Renal cortical epithelial cell (primary cell): ENCODE measurements around the gene MMP23B. TPM values are rescaled to one million over a fixed set of nuclear protein-coding genes. Genes with fewer than 3 reads are reported as not detected.
"Not testable (repeated sequence)": the region's sequence is repeated elsewhere in the genome, so short reads cannot be mapped to it uniquely, and the experiment has no call there.

Source experiments
- DNase-seq: peaks from one replicate; pipeline ENCODE4 v3.0.0-alpha.2; 2011; ENCODE audit warnings: low read depth
- total RNA-seq: library from RNA; depleted of rRNA; stranded (reverse); fragments of >200 nt; gene quantifications from 2 replicates; pipeline ENCODE4 v1.2.3, GENCODE V29; 2014

MMP23B gene
- total RNA-seq, 1 donor from 2014 or later, result 4.0 TPM

DNA sequence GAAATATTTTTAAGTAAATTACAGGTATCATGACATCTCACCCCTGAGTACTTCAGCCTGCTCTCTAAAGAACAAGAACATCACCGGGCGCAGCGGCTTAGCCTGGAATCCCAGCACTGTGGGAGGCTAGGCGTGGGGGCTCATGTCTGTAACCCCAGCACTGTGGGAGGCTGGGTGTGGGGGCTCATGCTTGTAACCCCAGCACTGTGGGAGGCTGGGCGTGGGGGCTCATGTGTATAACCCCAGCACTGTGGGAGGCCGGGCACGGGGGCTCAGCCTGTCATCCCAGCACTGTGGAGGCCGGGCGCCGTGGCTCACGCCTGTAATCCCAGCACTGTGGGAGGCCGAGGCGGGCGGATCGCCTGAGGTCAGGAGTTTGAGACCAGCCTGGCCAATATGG lies 34.6 kb downstream of the MMP23B start:
- no peak for DNase-seq

DNA sequence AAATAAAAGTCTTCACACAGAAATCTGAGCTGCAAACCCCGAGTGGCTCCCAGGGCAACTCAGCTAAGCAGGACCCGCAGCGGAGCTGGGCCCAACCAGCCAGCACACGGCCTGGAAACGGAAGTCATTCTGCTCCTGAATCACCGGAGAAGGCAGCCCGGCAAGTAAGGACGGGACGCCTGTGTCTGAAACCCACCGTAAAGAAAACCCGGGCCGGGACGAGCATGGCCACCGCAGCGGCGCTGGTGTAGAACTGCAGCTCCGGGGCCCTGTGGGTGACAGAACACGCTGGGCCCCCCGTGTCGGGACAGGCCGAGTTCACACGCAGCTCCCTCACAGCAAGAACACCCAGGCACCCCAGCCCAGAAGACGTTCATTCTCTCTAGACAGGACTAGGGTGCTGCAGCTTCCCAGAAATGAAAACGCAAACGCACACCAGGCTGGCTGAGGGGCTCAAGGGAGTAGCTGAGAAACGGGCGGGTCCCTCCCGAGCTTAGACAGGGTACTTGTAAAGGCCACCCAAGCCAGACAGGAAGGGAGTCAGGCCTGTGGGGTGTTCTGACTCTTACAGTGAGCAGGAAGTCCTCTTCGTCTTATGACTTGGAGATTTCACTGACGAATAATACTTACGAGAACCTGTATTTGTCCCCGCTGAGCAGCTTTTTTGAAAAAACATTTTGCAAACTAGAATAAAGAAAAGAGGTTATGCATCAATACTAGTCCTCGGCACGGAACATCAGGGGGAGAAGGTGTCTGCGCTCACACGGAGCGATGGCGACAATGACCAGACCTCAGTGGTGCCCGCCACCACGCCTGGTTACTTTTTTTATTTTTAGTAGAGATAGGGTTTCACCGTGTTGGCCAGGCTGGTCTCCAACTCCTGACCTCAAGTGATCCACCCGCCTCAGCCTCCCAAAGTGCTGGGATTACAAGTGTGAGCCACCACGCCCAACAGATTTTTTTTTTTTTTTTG lies 37.8 kb downstream of the MMP23B start:
- DNase-seq, result no peak

DNA sequence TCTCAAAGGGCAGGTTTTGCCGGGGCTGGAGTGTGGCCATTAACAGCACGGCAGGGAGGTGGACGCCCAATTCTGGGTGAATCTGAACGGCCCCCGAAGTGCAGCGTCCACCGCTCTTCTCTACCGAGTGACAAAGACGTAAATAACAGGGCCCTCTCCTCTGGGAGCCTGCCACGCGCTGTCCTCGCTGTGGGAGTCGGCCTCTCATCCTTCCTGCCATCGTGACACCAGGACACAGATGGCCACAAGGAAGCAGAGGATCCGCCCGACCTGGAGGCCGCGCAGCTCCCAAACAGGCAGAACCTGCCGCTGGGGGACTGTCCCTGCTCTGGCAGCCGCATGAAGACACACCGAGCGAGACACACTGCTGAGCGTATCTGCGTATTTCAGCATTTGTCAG lies 38.9 kb downstream of the MMP23B start:
- DNase-seq, result no peak

DNA sequence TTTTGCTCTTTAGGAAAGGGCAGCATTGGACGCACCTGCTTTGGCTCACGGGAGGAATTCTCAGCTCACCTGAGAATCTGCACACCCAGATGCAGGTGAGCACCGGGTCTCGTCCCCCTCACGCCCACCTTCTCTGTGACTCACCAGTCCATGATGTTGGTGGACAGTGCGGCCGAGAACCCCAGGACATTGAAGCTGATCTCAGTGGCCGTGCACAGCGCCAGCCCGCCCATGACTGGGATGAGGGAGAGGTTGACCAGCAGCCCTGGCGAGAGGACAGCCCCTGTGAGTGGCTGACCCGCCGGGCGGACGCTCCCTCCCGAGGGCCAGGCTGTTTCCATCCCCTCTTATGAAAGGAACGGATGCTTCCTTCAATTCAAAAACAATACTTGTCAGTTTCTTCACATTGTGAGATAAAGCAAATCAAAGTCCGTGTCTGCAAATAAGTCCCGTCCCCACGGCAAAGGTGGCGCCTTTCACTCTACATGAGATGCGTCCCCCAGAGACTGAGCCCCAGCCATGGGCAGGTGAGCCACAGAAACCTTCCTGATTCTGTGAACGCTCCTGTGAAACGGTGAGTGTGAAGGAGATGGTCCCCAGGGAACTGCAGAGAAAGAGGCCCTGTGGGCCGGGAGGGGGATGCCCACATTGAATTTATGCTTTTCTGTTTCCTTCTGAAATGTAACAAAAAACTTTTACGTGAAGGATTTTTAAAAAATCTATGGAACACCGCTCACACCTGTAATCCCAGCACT lies 39.6 kb downstream of the MMP23B start:
- DNase-seq, result no peak

DNA sequence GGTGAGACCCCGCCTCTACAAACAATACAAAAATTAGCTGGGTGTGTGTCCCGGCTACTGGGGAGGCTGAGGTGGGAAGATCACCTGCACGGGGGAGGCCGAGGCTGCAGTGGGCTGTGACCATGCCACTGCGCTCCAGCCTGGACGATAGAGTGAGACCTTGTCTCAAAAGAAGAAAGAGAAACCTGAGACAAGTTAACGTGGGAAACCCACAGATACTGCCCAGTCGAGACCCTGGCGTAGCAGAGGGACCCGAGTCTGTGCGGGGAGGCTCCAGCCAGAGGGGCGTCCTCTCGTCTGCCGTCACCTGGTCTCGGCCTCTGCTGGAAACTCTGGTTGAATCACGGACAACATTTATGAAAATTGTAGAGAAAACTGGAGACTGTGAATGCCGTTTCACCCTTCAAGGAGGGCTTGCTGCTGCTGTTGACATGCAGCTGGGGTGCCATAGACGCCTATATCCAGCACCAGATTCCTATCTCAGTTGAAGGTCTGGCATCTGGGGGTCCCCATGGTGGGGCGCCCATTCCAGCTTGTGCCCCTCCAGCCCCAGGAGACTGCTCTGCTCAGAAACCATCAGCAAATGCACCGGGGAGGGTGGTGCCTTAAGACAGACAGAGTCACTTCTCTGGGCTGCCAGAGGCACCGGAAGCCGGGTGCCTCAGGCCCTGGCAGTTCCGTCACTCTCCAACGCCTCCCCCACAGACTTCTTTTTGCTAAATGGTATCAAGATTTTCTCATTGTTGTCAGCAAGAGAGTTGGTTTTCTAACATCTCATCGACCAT lies 40.4 kb downstream of the MMP23B start:
- no peak for DNase-seq

DNA sequence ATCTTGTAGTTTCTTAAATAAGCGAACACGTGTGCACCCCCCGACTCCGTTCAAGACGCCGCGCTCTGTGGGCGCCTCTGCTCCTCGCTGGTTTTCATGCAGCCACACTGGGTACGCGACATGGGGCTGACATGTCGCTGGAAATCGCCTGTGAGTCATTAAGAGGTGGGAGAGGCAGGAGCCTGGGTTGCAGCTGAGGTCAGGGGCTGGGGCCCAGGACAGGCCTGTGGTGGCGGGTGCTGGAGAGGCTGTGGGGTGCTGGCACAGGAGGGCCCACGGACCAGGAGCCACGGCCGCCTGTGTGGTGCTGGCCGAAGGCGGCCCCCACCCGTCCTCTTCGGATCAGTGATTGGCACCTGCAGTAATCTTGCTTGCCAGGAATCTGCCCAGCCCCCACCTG lies 42.8 kb downstream of the MMP23B start:
- DNase-seq, result not testable (repeated sequence)

DNA sequence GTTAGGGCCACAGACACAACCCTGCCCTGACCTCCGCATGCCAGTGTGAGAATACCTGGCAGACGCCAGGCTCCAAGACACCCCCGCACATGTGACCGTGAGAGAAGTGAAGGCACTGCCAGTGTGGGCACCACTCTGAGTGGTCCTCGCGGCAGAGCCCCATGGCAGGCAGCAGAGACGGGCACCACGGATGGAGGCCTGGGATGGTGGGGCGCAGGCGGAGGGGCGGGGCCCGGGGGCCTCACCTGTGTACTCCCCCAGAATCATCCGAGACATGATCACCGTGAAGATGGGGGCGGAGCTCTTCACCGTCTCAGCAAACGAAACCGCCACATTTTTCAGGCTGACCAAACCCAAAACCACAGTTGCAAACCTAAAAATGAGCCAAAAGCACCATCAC lies 43.2 kb downstream of the MMP23B start:
- DNase-seq, result not testable (repeated sequence)

DNA sequence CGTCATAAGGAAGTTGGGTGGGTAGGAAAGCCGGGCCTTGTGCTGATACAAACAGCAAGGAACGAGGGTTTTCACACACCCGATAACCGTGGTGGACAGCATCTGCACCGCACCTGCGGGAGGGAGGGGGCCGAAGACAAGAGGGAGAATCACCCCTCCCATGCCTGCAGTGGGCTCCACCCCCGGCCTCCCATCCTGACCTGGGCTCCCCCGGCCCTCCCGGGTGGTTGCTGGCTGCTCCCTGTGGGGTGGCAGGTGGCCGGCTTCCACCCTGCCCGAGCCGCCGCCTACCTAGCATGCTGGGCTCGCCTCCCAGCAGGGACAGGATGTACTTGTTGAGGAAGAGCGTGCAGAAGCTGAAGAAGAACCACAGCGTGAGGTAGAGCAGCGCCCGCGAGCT lies 44.1 kb downstream of the MMP23B start:
- not testable (repeated sequence) for DNase-seq

DNA sequence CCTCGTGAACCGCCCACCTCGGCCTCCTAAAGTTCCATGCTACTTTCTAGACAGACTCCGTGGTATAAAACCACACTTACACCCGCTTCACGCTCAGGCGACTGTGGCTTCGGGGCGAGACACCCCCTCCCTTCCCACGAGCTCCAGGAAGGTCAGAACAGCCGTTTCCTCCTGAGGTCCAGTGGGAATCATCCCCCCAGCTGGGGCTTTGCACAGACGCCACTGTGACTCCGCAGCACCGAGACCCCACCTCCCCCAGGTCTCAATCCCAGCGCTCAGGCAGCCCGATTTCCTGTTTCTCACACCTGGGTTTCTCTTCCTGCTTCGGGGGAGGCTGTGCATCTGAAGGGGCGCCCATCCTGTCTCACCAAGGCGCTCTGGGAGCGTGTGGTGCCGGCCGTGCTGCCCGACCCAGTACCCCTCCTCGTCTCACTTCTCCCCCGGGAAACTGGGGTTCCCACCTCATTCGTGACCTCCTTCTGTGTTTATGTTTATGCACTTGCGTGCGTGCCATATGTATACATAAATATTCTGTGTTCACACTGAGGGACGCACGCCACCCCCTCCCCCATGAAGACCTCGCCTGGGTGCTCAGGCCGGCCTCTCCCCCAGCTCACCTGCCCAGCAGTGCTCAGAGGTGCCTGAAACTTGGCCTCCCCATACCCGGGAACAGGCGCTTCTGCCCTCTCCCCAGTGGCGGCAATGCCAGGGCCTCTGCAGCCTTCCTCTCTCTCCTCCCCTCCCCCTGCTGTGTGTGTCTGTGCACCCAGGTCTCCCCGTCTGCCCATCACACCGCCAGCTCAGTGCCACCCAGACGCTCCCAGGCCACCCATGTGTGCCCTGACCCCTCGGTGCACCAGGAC lies 46.0 kb downstream of the MMP23B start:
- DNase-seq, result no peak

DNA sequence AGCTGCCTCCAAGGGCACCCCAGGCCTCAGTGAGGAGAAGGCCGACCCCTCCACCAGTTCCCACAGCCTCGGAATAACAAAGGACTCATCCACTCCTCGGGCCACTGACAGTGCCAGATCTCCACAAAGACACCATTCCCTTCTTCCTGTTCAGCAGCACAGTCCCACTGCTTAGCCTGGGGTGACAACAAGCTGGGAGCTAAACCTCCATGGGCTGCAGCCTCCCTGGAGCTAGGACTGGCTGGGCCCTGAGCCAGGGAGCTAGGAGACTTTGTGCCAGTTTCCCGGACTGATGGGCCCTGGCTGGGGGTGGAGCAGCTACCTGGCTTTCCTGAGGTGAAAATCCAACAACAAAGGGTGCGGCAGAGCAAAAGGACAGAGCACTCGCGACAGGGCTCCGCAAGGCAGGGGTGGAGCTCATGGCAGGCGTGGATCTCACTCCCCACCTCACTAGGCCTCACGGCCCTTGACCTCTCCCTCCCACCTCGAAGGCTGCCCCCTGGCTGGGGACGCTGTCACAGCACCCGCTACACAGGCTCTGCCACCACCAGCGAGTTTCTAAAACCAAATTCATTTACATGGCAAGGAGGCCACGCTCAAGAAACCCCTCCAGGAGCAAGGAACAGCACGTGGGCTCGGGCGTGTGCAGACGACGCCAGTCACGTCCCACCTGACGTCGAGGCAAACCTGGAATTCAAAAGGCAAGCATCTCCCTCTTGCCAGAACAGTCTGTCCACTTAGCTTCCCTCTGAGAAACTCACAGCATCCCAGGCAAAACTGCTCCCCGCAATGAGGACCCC lies 46.8 kb downstream of the MMP23B start:
- DNase-seq, result no peak

DNA sequence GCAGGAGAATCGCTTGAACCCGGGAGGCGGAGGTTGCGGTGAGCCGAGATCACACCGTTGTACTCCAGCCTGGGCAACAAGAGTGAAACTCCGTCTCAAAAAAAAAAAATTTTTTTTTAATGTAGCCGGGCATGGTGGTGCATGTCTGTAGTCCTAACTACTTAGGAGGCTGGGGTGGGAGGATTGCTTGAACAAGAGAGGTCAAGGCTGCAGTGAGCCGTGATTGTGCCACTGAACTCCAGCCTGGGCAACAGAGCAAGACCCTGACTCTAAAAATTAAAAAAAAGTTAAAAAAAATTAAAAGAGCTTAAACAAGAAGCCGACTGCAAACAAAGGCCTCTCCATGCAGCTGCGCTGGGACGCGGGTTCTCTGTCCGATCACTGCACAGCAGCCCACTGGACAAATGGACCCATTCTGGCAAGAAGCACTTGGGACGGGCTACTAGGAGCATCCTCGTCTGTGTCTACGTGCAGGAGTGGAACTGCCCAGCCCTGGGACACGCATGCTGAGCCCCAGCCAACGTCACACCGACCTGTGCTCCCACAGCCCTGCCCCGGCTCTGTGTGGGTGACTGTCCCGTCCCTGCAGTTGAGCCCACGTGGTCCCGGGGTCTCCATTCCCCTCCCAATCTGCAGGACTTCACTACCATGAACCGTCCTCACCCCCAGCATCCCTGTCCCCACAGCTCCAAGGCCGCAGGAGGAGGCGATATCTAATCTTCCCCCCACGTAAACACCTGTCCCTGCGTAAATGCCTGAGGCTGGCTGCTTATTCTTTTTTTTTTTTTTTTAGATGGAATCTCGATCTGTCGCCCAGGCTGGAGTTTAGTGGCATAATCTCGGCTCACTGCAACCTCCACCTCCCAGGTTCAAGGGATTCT lies 48.3 kb downstream of the MMP23B start:
- no peak for DNase-seq

DNA sequence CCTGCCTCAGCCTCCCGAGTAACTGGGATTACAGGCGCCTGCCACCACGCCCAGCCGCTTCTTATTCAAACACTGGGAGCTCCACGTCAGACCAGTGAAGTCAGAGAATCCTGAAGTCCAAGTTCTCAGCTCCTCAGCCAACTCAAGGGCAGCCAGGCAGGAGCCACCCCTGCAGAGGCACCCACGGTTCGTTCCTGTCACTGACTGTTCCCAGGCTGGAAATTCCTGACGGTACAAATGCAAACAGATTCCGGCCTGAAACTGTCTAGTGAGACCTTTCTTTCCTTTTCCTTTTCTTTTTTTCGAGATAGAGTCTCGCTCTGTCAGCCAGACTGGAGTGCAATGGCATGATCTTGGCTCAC lies 48.9 kb downstream of the MMP23B start:
- no peak for DNase-seq

DNA sequence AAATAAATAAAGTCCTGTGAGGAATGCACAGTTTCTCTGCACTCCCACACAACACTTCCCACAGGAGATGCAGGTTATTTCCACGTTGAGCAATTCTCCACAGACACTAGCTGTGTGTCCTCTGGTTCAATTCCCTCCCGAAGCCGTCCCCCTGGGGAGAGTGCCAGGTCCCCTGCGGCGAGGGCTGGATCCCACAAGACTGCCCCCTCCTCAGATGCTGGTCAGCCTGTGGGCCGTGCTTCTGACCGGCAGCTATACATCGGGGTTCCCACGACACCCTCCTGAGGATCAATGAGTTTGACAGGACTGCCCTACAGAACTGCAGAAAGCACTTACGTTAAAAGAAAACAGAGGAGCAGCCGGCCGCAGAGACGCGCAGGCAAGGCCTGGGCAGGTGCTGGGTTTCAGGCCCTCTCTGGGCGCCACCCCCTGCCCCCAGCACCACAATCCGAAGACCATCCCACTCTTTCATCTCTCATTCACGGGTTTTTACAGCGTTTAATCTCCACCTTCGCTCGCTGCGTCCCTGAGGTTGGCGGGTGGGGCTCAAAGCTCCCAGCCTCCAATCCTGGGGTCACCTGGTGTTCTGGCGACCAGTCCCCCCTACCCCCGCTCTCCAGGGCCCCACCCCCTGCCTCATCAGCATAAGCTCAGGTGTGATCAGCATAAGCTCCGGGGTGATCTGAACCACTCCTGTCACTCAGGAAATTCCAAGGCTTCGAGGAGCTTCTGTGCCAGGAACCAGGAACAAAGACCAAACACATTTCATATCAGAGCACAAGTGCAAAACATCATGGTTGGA lies 51.3 kb downstream of the MMP23B start:
- no peak for DNase-seq

Other genes with a start within 250 kb of the MMP23B start
- gene CCNL2, start 232.8 kb upstream of the MMP23B start, total RNA-seq, result 71.0 and 155 TPM in 2 replicates
- 72.1 and 79.5 TPM in 2 replicates for gene MRPL20, start 224.9 kb upstream of the MMP23B start, total RNA-seq
- gene ANKRD65, start 210.9 kb upstream of the MMP23B start, total RNA-seq, result 0.10 and 0.17 TPM in 2 replicates
- gene VWA1, start 196.5 kb upstream of the MMP23B start, total RNA-seq, result 14.4 and 19.1 TPM in 2 replicates
- gene ATAD3C, start 182.5 kb upstream of the MMP23B start, total RNA-seq, result under 0.01 and 5.2 TPM in 2 replicates
- gene ATAD3B, start 160.4 kb upstream of the MMP23B start, total RNA-seq, result 12.2 and 18.6 TPM in 2 replicates
- gene ATAD3A, start 120.0 kb upstream of the MMP23B start, total RNA-seq, result 27.0 and 42.0 TPM in 2 replicates
- 0.35 and 1.1 TPM in 2 replicates for gene TMEM240, start 91.5 kb upstream of the MMP23B start, total RNA-seq
- gene SSU72, start 57.3 kb upstream of the MMP23B start, total RNA-seq, result 78.7 and 87.2 TPM in 2 replicates
- 0.52 and 2.4 TPM in 2 replicates for gene FNDC10, start 32.0 kb upstream of the MMP23B start, total RNA-seq
- 32.0 and 68.2 TPM in 2 replicates for gene MIB2, start 16.7 kb upstream of the MMP23B start, total RNA-seq
- gene CDK11B, start 26.8 kb downstream of the MMP23B start, total RNA-seq, result 6.9 and 15.5 TPM in 2 replicates
- 10.8 and 64.3 TPM in 2 replicates for gene SLC35E2B, start 60.6 kb downstream of the MMP23B start, total RNA-seq
- gene CDK11A, start 92.2 kb downstream of the MMP23B start, total RNA-seq, result 3.6 and 15.1 TPM in 2 replicates
- 34.9 and 48.4 TPM in 2 replicates for gene NADK, start 146.3 kb downstream of the MMP23B start, total RNA-seq